Medulla oblongata (tissue), 1 donor: Measurements from ENCODE around the gene JAK3.
A peak's percentile ranks its signal among the peaks of the same experiment; 100 is the strongest.
"Not testable (repeated sequence)": the region's sequence is repeated elsewhere in the genome, so short reads cannot be mapped to it uniquely, and the experiment has no call there.

Experiments used
- DNase-seq: peaks from one replicate; pipeline ENCODE4 v3.0.0-alpha.2; 2015; ENCODE audit errors: extremely low spot score

Gene JAK3

DNA sequence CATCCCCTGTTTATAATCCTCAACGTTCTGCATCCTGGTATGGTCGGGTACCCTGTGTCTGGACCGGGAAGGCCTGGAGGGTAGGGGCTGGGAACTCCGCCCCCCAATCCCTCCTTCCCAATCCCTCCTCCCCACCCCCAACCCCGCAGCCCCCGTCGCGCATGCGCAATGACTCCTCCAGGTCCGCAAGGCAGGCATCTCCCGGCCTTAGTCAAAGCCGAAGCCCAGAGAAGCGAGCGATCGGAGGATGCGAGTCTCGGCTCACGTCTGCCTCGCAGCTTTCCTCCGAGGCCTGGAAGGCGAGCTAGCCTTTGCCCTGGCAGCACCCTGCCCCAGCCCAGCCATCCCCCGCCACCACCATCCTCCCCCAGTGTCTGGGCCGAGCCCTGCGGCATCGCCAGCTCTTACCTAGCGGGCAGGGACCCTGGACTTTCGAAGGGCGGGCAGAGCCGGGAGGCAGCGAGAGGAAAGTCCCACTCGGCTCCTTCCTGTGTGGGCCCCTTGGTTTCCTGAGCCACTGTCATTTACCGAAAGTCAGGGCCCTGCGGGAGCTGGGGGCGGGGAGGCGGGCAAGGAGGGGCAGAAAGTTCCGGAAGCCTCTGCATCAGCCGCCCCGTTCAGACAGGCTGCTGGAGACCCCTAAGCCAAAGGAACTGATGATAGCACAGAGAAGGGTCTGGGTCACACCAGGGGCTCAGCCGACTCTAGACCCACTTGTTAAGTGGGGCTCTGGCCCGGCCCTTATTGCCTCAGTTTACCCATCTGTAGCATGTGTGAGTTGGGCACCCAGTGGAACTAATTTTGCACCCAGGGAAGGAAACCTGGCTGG, at the start of gene JAK3:
TSS of gene JAK3 (minus strand) at position 445 of the 829 bp plus-strand sequence. CDS start 3,565 bp downstream, outside the sequence.
- DNase-seq = peak; percentile 39

- no peak for DNase-seq
Measured at GRCh38 chr19:17893766-17894165, 46.0 kb upstream of the JAK3 start.

DNA sequence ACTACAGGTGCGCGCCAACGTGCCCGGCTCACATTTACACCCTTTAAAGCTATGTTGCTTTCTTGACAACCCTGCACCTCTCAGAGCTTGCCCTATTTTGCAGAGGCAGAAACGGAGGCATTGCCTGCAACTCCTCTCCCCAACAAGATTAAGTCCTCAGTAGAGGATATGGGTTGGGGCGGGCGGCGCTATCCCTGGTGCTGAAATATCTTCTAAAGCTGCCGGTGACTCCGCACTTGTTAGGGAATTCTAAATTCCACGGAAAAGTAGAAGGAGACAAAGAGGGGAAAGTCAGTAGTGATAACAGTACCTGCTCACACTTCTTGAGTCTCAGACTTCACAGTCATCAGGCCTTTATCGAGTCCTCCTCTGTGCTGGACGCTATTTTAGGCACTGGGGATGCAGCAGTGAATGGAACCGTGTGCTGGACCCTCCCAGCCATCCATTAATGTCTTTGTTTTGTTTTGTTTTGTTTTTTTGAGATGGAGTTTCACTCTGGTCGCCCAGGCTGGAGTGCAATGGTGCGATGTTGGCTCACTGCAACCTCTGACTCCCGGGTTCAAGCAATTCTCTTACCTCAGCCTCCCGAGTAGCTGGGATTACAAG, 41.9 kb upstream of the JAK3 start:
- no peak for DNase-seq

DNA sequence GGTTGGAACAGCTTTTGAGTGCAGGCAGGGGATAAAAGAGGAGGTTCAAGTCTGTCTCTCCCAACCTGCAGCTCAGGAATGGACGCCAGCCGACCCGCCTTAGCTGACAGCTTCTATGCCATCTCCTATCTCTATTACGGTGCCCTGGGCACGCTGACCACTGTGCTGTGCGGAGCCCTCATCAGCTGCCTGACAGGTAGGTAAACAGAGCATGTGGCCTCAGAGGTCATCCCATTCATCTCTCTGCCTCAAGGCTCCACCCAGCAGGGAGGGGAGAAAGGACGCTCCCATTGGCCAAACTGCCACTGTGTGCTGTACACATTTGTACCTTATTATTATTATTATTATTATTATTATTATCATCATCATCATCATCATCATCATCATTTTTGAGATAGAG, 40.5 kb upstream of the JAK3 start:
- no peak for DNase-seq

GRCh38 chr19:17887221-17887620, 39.4 kb upstream of the JAK3 start:
- DNase-seq = not testable (repeated sequence)

GRCh38 chr19:17886515-17886914, 38.7 kb upstream of the JAK3 start:
- DNase-seq = no peak

- DNase-seq = no peak
Measured at GRCh38 chr19:17883627-17884410, 36.0 kb upstream of the JAK3 start.

DNA sequence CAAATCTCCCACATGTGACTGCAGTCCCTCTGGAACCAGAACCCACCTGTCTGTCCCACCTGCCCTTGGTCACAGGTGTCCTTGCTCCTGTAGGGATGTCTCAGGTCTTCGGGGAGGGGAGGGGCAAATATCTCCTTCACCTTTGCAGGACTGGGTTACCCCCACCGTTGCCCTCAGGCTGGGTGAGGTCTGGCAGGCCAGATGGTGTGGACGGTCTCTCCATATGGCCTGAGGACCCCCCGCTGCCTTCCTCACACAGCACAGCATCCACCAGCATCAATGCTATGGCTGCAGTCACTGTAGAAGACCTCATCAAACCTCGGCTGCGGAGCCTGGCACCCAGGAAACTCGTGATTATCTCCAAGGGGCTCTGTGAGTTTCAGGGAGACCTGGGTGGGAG, 33.9 kb upstream of the JAK3 start:
- DNase-seq = no peak

GRCh38 chr19:17879466-17879865, 31.7 kb upstream of the JAK3 start:
- no peak for DNase-seq

- DNase-seq = no peak
Measured at GRCh38 chr19:17877696-17878095, 29.9 kb upstream of the JAK3 start.

DNA sequence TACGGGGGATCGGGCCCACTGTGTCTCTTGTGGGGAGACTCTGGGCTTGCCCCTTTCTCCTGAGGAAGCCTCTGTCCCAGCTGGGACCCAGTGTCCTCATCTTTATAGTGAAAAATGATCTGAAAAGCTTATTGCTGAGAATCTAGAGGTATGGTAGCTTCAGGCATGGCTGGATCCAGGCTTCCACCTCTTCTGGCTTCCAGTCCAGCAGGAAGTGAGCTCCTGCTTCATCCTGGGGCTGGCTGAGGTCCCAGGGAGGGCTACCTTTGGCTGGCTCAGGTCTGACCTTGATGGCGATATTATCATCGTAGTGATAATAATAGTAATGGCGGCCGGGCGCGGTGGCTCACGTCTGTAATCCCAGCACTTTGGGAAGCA, 27.0 kb upstream of the JAK3 start:
- DNase-seq = no peak

- DNase-seq = no peak
Measured at GRCh38 chr19:17873786-17874757, 26.3 kb upstream of the JAK3 start.

DNA sequence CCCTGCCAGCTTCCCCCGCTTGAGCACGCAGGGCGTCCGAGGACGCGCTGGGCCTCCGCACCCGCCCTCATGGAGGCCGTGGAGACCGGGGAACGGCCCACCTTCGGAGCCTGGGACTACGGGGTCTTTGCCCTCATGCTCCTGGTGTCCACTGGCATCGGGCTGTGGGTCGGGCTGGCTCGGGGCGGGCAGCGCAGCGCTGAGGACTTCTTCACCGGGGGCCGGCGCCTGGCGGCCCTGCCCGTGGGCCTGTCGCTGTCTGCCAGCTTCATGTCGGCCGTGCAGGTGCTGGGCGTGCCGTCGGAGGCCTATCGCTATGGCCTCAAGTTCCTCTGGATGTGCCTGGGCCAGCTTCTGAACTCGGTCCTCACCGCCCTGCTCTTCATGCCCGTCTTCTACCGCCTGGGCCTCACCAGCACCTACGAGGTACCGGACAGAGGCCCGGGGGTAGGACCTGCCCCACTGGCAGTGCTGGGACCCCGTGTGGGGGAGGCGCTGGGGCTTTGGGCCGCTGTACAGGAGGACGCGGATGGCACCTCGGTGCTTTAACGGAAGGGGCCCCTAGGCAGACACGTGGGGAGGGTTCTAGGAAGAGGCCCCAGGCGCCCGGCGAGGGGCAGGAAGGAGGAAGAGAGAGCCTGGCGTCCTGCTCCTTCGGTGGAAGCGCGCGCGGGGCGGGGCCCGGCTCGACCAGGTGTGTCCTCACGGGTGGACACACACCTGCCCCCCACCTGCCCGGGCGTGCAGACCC, 24.6 kb upstream of the JAK3 start:
- no peak for DNase-seq

- DNase-seq = no peak
Measured at GRCh38 chr19:17871878-17872250, 24.1 kb upstream of the JAK3 start, which contains the start of gene SLC5A5. SLC5A5 (plus strand) TSS chr19:17871945; CDS start chr19:17872320, 375 bp downstream.

DNA sequence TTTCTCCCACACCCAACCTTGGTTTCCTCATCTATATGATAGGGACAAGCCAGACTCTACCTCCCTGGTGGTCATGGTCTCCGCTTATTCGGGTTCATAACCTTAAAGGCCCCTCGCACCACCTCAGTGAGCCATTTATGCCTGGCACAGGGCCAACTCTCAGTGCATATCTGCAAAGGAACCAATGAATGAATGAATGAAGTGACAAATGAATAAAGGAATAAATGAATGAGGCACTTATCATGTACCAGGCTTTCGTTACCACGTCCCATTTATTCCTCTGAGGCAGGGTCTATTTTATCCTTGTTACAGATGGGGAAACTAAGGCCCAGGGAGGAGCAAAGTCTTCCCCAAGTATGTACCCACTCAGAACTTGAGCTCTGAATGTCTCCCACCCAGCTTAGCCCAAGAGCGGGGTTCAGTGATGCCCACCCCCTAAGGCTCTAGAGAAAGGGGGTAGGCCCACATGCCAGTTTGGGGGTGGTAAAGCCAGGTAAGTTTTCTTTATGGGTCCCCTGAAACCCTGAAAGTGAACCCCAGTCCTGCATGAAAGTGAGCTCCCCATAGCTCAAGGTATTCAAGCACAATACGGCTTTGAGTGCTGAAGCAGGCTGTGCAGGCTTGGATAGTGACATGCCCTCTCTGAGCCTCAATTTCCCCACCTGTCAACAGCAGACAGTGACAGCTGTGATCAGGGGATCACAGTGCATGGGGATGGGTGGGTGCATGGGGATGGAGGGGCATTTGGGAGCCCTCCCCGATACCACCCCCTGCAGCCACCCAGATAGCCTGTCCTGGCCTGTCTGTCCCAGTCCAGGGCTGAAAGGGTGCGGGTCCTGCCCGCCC, 23.5 kb upstream of the JAK3 start:
- DNase-seq = no peak

- DNase-seq = no peak
Measured at GRCh38 chr19:17869114-17869608, 21.4 kb upstream of the JAK3 start.

DNA sequence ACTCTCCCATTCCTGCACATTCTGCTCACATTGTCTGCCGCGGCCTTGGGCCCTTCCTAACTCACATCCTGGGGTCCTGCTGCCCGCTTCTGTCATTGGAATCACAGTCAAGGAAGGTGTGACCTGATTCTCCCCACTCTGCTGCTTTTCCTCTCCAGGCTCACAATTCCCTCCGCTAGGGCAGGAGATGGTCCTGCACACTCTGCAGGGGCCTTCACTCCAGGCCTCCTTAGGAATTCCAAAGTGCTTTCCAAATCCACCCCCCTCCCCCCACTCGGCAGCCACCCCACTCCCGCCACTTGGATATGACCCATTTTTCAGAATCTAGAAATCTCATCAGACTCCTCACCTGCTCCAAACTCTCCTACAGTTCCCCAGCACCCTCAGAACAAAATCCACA, 20.9 kb upstream of the JAK3 start:
- no peak for DNase-seq

GRCh38 chr19:17866964-17867486, 19.2 kb upstream of the JAK3 start:
- DNase-seq = no peak

DNA sequence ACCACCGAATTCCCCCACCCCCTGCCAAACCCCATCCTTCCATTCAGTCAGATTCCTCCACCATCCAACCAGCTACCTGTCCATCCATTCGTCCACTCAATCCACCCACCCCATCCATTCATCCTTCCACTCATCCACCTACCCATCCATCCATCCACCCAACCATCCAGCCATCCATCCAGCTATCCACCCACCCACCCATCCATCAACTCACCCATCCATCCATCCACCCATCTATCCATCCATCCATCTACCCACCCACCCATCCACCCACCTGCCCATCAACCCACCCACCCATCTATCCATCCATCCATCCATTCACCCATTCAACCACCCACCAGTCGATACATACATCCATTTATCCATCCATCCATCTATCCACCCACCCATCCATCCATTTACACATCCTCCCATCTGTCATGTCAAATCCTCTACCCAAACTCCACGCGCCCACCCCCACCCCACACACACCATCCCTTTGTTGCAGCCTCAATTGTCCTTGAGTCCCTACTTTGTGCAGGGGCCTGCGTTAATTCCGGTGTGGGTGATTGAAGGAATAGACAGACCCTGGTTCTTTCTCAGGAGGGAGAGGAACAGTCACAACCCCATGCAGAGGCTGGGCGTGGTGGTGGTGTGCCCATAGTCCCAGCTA, 18.7 kb upstream of the JAK3 start:
- no peak for DNase-seq
